Endothelial cell of umbilical vein (primary cell): ENCODE data around the gene CDYL.

Experiments used
- CTCF ChIP-seq, 2 donors: IDR thresholded peaks; 1 replicate in 1 of 2; 2 replicates in 1 of 2; pipeline ENCODE4 v1.5.1; 2011; ENCODE audit warnings: low read length in 2 of 2, mild to moderate bottlenecking in 2 of 2, moderate library complexity in 2 of 2, control low read depth in 1 of 2, inconsistent platforms in 1 of 2, low read depth in 1 of 2; ENCODE audit not compliant: insufficient read depth in 1 of 2; ENCODE audit errors: extremely low read depth in 1 of 2
- MYC ChIP-seq: IDR thresholded peaks from one replicate; pipeline ENCODE4 v1.6.1; 2011; ENCODE audit warnings: mild to moderate bottlenecking, low read depth, low read length
- POLR2A ChIP-seq: IDR thresholded peaks from 2 replicates; pipeline ENCODE4 v1.6.1; 2012; ENCODE audit warnings: low read depth, mild to moderate bottlenecking, control low read depth, low read length
- POLR2AphosphoS5 ChIP-seq: IDR thresholded peaks from 2 replicates; pipeline ENCODE4 v1.6.1; 2012; ENCODE audit warnings: low read depth, mild to moderate bottlenecking, control low read depth, low read length, moderate library complexity; ENCODE audit not compliant: insufficient read depth

- no peak for TF ChIP-seq POLR2A
- TF ChIP-seq CTCF (IDR thresholded peaks at IDR 0.05; ENCODE audit: extremely low read depth in 1 of 2, insufficient read depth in 1 of 2, low read depth in 1 of 2, low read length in 2 of 2): no peak
- TF ChIP-seq MYC: no peak
- no peak for TF ChIP-seq POLR2AphosphoS5
Observed at GRCh38 chr6:4905826-4906225, 129.6 kb downstream of the CDYL start.
